ENCODE results near the gene LYRM1.

GRCh38 chr16:20887207-20887606 is 13.4 kb upstream of the LYRM1 start:
- TF ChIP-seq GABPA (IDR thresholded peaks at IDR 0.05; ENCODE audit: low read depth), result no peak
- no peak for TF ChIP-seq POLR2AphosphoS2 (IDR thresholded peaks at IDR 0.05; ENCODE audit: low read depth, low read length)
- no peak for TF ChIP-seq CTCF (IDR thresholded peaks at IDR 0.05 in 2 of 3, conservative IDR thresholded peaks at IDR 0.05 in 1 of 3; ENCODE audit: control insufficient read depth in 2 of 3, extremely low read depth in 1 of 3, insufficient read depth in 1 of 3, low read depth in 3 of 3, low read length in 3 of 3)
- no peak for TF ChIP-seq EZH2 (IDR thresholded peaks at IDR 0.05; ENCODE audit: borderline replicate concordance, control insufficient read depth, low read depth, low read length)
- no peak for TF ChIP-seq POLR2A (IDR thresholded peaks at IDR 0.05; ENCODE audit: low read depth, low read length)
- TF ChIP-seq NR2C2 (IDR thresholded peaks at IDR 0.05; ENCODE audit: borderline replicate concordance, control insufficient read depth, insufficient read length, low read depth), result no peak
- TF ChIP-seq CBFB (IDR thresholded peaks at IDR 0.05; ENCODE audit: low read depth), result no peak
- TF ChIP-seq MAX (IDR thresholded peaks at IDR 0.05; ENCODE audit: low read depth, low read length), result no peak
- no peak for TF ChIP-seq BRCA1 (IDR thresholded peaks at IDR 0.05; ENCODE audit: low read depth, low read length)
- no peak for TF ChIP-seq MYC (IDR thresholded peaks at IDR 0.05; ENCODE audit: insufficient read depth, insufficient read length, insufficient replicate concordance, low read length, severe bottlenecking)
- no peak for TF ChIP-seq PBX3 (IDR thresholded peaks at IDR 0.05; ENCODE audit: insufficient replicate concordance, low read depth, low read length)
- TF ChIP-seq HDAC6 (IDR thresholded peaks at IDR 0.05; ENCODE audit: unreplicated experiment), result no peak

Measured in GM12878 (cell line).